GM12878 (cell line): Measurements from ENCODE around the gene PPP2R2B. TPM values are rescaled to one million over a fixed set of nuclear protein-coding genes. Genes with fewer than 3 reads are reported as not detected.

Source experiments
- ATAC-seq: fragments of 200-7000 bp; cut with Tn5 transposase; 3 replicates; pipeline ENCODE4 v1.9.1; 2020; ENCODE audit warnings: mild to moderate bottlenecking, moderate library complexity
- BruUV-seq: library from RNA; stranded (reverse); fragments of 400-500 nt; replicated peaks from 2 replicates; lab custom pipeline; 2021; lab: Mats Ljungman, UMichigan
- CTCF ChIA-PET: fragments of 300-600 bp; sonication (Branson Sonifier 250); formaldehyde crosslinking; extraction: SDS; loops from one replicate; lab custom pipeline; 2021; ENCODE audit warnings: inconsistent platforms; lab: Yijun Ruan, JAX
- POLR2A ChIA-PET: fragments of 350-600 bp; formaldehyde crosslinking; extraction: SDS; loops from one replicate; lab custom pipeline; 2021; ENCODE audit warnings: inconsistent platforms; lab: Charles Lee
- RAD21 ChIA-PET: fragments of 300-600 bp; sonication (Branson Sonifier 250); formaldehyde crosslinking; loops from one replicate; lab custom pipeline; 2023; ENCODE audit warnings: antibody characterized with exemption; ENCODE audit not compliant: unreplicated experiment; lab: Charles Lee
- SMC1A ChIA-PET: fragments of 300-600 bp; sonication (Branson Sonifier 250); formaldehyde crosslinking; loops from one replicate; lab custom pipeline; 2023; ENCODE audit not compliant: unreplicated experiment, uncharacterized antibody; lab: Charles Lee
- DNase-seq: peaks from one replicate; pipeline ENCODE4 v3.0.0-alpha.2; 2011; ENCODE audit warnings: low read depth, low spot score
- FAIRE-seq: peaks from 3 replicates; lab custom pipeline; 2011; peaks lifted over from hg19 to GRCh38; lab: Jason Lieb, UNC
- H2AFZ ChIP-seq: 2 replicates; pipeline ENCODE4 v1.6.0; 2011; ENCODE audit warnings: low read depth, low read length, control low read depth; ENCODE audit not compliant: control insufficient read depth
- H3K27ac ChIP-seq: 2 replicates; pipeline ENCODE4 v1.5.1; 2011; ENCODE audit warnings: control low read depth; ENCODE audit not compliant: control insufficient read depth, insufficient read depth
- H3K27me3 ChIP-seq, 2 experiments: replicated peaks in 1 of 2; 2 replicates each; pipeline versions ENCODE4 v1.6.0 to v1.6.1; 2011; ENCODE audit warnings: low read length in 1 of 2; ENCODE audit not compliant: control insufficient read depth in 2 of 2, insufficient read depth in 2 of 2
- H3K36me3 ChIP-seq, 2 experiments: 2 replicates each; pipeline ENCODE4 v1.5.1; 2011; ENCODE audit warnings: low read length in 1 of 2; ENCODE audit not compliant: control insufficient read depth in 2 of 2, insufficient read depth in 2 of 2
- H3K4me1 ChIP-seq: 2 replicates; pipeline ENCODE4 v1.6.1; 2011; ENCODE audit warnings: mild to moderate bottlenecking, low read length, moderate library complexity, mixed read lengths; ENCODE audit not compliant: control insufficient read depth, insufficient read depth
- H3K4me2 ChIP-seq: 2 replicates; pipeline ENCODE4 v1.6.0; 2011; ENCODE audit warnings: control low read depth; ENCODE audit not compliant: control insufficient read depth, insufficient read depth
- H3K4me3 ChIP-seq: fragments of 200-600 bp; sonication (generic); 2 replicates; pipeline ENCODE4 v1.5.1; 2016
- H3K79me2 ChIP-seq: 2 replicates; pipeline ENCODE4 v1.6.0; 2011; ENCODE audit warnings: low read length; ENCODE audit not compliant: control insufficient read depth, insufficient read depth
- H3K9ac ChIP-seq: 2 replicates; pipeline ENCODE4 v1.8.0; 2011; ENCODE audit warnings: low read length, control low read depth, mixed read lengths; ENCODE audit not compliant: control insufficient read depth, insufficient read depth
- H3K9me3 ChIP-seq: replicated peaks from 3 replicates; pipeline ENCODE4 v1.5.1; 2011; ENCODE audit warnings: mild to moderate bottlenecking, low read length; ENCODE audit not compliant: control insufficient read depth, insufficient read depth
- H4K20me1 ChIP-seq: 2 replicates; pipeline ENCODE4 v1.6.0; 2011; ENCODE audit not compliant: control insufficient read depth, insufficient read depth
- ATF7 ChIP-seq: fragments of 450-650 bp; IDR thresholded peaks from 2 replicates; pipeline ENCODE4 v1.6.1; 2016; ENCODE audit warnings: low read depth, mild to moderate bottlenecking
- LARP7 ChIP-seq: fragments of 450-650 bp; IDR thresholded peaks from 2 replicates; pipeline ENCODE4 v1.6.1; 2017; ENCODE audit warnings: mild to moderate bottlenecking
- RBBP5 ChIP-seq: fragments of 200-600 bp; sonication (generic); conservative IDR thresholded peaks from 2 replicates; pipeline ENCODE4 v1.6.1; 2016
- SMAD1 ChIP-seq: fragments of 450-650 bp; IDR thresholded peaks from 2 replicates; pipeline ENCODE4 v1.6.1; 2018; ENCODE audit warnings: mild to moderate bottlenecking, low read depth; ENCODE audit not compliant: partially characterized antibody
- SMC3 ChIP-seq: IDR thresholded peaks from 2 replicates; pipeline ENCODE4 v1.6.1; 2011; ENCODE audit warnings: low read length, improper control_type of control experiment, borderline replicate concordance
- SP1 ChIP-seq: IDR thresholded peaks from one replicate; pipeline ENCODE4 v1.6.1; 2011; ENCODE audit warnings: low read depth, low read length
- TBL1XR1 ChIP-seq: IDR thresholded peaks from 2 replicates; pipeline ENCODE4 v1.6.1; 2012; ENCODE audit warnings: low read depth, low read length, improper control_type of control experiment
- WGBS: methylation state at CpG from one replicate; pipeline ENCODE4 v1.1.6; 2016; ENCODE audit warnings: low lambda C conversion rate; ENCODE audit not compliant: insufficient replicate concordance, insufficient coverage; ENCODE audit errors: missing lambda C conversion rate; 5-methylcytosine and 5-hydroxymethylcytosine counted together
- in situ Hi-C: fragments of 300-500 bp; cut with MboI; formaldehyde crosslinking; loops from 9 replicates; pipeline ENCODE4 v1.14.3; 2018; ENCODE audit warnings: mixed read lengths
- intact Hi-C: fragments of 100-400 bp; cut with micrococcal nuclease; formaldehyde crosslinking; loops from one replicate; pipeline ENCODE4 v1.14.2; 2022; ENCODE audit not compliant: unreplicated experiment
- polyA plus RNA-seq, 11 experiments: library from polyadenylated mRNA; depleted of rRNA in 4 of 11; unstranded in 6 of 11; stranded (reverse) in 5 of 11; fragments of >200 nt; fragmentation: Nextera tagmentation in 4 of 11; fragmentation: Illumina TruSeq in 1 of 11; extraction: Ambion mirVana in 4 of 11; extraction: Trizol in 1 of 11; gene quantifications; 1 replicate in 1 of 11; 2 replicates in 10 of 11; pipeline versions ENCODE4 v1.2.1 to v1.2.3, GENCODE V29; 2011 to 2016; ENCODE audit warnings: inconsistent platforms in 2 of 11, missing spikeins in 2 of 11, low read depth in 1 of 11
- total RNA-seq, 4 experiments: library from RNA; depleted of rRNA in 3 of 4; stranded (reverse); fragments of >200 nt in 3 of 4; fragmentation: Illumina TruSeq in 1 of 4; extraction: Trizol in 1 of 4; gene quantifications; 2 replicates each; pipeline versions ENCODE4 v1.2.1 to v1.2.3, GENCODE V29; 2013 to 2021
- TF ChIP-seq, protein P1 (sequence below): IDR thresholded peaks from 2 replicates; pipeline ENCODE4 v1.6.1; 2012; ENCODE audit warnings: mild to moderate bottlenecking, low read depth, low read length
- TF ChIP-seq, protein P2 (sequence below): fragments of 450-650 bp; IDR thresholded peaks from 2 replicates; pipeline ENCODE4 v1.6.1; 2017; ENCODE audit warnings: antibody characterized with exemption, mild to moderate bottlenecking, moderate library complexity

The PPP2R2B gene
- total and polyA plus RNA-seq, 10 of the 15 experiments (the other 5 are each of a cell fraction or from before 2014, with no cell fraction given): not detected

GRCh38 chr5:146734936-146735577 is 143.5 kb downstream of the PPP2R2B start (continued):
- TF ChIP-seq, protein P1, sequence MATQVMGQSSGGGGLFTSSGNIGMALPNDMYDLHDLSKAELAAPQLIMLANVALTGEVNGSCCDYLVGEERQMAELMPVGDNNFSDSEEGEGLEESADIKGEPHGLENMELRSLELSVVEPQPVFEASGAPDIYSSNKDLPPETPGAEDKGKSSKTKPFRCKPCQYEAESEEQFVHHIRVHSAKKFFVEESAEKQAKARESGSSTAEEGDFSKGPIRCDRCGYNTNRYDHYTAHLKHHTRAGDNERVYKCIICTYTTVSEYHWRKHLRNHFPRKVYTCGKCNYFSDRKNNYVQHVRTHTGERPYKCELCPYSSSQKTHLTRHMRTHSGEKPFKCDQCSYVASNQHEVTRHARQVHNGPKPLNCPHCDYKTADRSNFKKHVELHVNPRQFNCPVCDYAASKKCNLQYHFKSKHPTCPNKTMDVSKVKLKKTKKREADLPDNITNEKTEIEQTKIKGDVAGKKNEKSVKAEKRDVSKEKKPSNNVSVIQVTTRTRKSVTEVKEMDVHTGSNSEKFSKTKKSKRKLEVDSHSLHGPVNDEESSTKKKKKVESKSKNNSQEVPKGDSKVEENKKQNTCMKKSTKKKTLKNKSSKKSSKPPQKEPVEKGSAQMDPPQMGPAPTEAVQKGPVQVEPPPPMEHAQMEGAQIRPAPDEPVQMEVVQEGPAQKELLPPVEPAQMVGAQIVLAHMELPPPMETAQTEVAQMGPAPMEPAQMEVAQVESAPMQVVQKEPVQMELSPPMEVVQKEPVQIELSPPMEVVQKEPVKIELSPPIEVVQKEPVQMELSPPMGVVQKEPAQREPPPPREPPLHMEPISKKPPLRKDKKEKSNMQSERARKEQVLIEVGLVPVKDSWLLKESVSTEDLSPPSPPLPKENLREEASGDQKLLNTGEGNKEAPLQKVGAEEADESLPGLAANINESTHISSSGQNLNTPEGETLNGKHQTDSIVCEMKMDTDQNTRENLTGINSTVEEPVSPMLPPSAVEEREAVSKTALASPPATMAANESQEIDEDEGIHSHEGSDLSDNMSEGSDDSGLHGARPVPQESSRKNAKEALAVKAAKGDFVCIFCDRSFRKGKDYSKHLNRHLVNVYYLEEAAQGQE: no peak
- TF ChIP-seq, protein P2, sequence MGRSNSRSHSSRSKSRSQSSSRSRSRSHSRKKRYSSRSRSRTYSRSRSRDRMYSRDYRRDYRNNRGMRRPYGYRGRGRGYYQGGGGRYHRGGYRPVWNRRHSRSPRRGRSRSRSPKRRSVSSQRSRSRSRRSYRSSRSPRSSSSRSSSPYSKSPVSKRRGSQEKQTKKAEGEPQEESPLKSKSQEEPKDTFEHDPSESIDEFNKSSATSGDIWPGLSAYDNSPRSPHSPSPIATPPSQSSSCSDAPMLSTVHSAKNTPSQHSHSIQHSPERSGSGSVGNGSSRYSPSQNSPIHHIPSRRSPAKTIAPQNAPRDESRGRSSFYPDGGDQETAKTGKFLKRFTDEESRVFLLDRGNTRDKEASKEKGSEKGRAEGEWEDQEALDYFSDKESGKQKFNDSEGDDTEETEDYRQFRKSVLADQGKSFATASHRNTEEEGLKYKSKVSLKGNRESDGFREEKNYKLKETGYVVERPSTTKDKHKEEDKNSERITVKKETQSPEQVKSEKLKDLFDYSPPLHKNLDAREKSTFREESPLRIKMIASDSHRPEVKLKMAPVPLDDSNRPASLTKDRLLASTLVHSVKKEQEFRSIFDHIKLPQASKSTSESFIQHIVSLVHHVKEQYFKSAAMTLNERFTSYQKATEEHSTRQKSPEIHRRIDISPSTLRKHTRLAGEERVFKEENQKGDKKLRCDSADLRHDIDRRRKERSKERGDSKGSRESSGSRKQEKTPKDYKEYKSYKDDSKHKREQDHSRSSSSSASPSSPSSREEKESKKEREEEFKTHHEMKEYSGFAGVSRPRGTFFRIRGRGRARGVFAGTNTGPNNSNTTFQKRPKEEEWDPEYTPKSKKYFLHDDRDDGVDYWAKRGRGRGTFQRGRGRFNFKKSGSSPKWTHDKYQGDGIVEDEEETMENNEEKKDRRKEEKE: no peak
- TF ChIP-seq ATF7: no peak
- no peak for TF ChIP-seq SMAD1
- no peak for TF ChIP-seq RBBP5
- TF ChIP-seq LARP7: no peak

GRCh38 chr5:146732962-146733361 is 145.6 kb downstream of the PPP2R2B start:
- no peak overlapping the region for H3K4me3 ChIP-seq
- ChIA-PET RAD21 (no interaction called here), CTCF (no interaction called here), POLR2A (no interaction called here), SMC1A (no interaction called here)
- H3K27ac ChIP-seq: no peak overlapping the region
- H3K4me1 ChIP-seq: no peaks in the 10 kb centered on the region
- no peaks in the 10 kb centered on the region; the same call in 2 of the 3 replicates for H3K9me3 ChIP-seq
- BruUV-seq: no TSS peak
- 25% methylated on average over 3 of the region's 3 CpGs for WGBS
- H3K4me2 ChIP-seq: no peak overlapping the region
- ATAC-seq (no peak), DNase-seq (no peak), FAIRE-seq (no peak)
- no peak overlapping the region for H2AFZ ChIP-seq
- H3K79me2 ChIP-seq: no peaks in the 10 kb centered on the region
- TF ChIP-seq SMC3: no peak
- TF ChIP-seq SP1: no peak
- no peak for TF ChIP-seq TBL1XR1
- H3K27me3 ChIP-seq: no peaks in the 10 kb centered on the region
- H3K9ac ChIP-seq: no peak overlapping the region
- H3K36me3 ChIP-seq: no peaks in the 10 kb centered on the region
- no peaks in the 10 kb centered on the region for H4K20me1 ChIP-seq
- intact Hi-C loops: no loop called here
- in situ Hi-C loops: no loop called here
